Fibroblast of lung (primary cell): Measurements from ENCODE around the gene DUSP9. TPM values are rescaled to one million over a fixed set of nuclear protein-coding genes. Genes with fewer than 3 reads are reported as not detected.

Experiments
- DNase-seq, 2 donors: peaks; one replicate each; pipeline versions ENCODE4 v3.0.0 to v3.0.0-alpha.2; 2010; ENCODE audit warnings: low read depth in 2 of 2
- H2AFZ ChIP-seq: 2 replicates; pipeline ENCODE4 v1.5.1; 2012; ENCODE audit warnings: low read length, control low read depth, inconsistent platforms
- H3K27ac ChIP-seq: 2 replicates; pipeline ENCODE4 v1.5.1; 2011; ENCODE audit warnings: low read length, control low read depth; ENCODE audit not compliant: insufficient read depth
- H3K27me3 ChIP-seq: 2 replicates; pipeline ENCODE4 v1.5.1; 2011; ENCODE audit warnings: mild to moderate bottlenecking, low read length; ENCODE audit not compliant: control insufficient read depth, insufficient read depth
- H3K36me3 ChIP-seq: 2 replicates; pipeline ENCODE4 v1.5.1; 2011; ENCODE audit warnings: low read length; ENCODE audit not compliant: control insufficient read depth, insufficient read depth
- H3K4me1 ChIP-seq: 2 replicates; pipeline ENCODE4 v1.5.1; 2011; ENCODE audit warnings: low read length; ENCODE audit not compliant: control insufficient read depth, insufficient read depth; ENCODE audit errors: extremely low read depth
- H3K4me2 ChIP-seq: 2 replicates; pipeline ENCODE4 v1.5.1; 2011; ENCODE audit warnings: low read length, control low read depth; ENCODE audit not compliant: insufficient read depth; ENCODE audit errors: extremely low read depth
- H3K4me3 ChIP-seq, 4 experiments: fragments of 200-600 bp in 1 of 4; sonication (generic) in 1 of 4; replicated peaks in 1 of 4; 2 replicates each; pipeline ENCODE4 v1.5.1; 2011 to 2016; ENCODE audit warnings: low read length in 4 of 4, low read depth in 3 of 4, mild to moderate bottlenecking in 3 of 4, control low read depth in 2 of 4, inconsistent platforms in 1 of 4, mixed read lengths in 1 of 4; ENCODE audit not compliant: insufficient read depth in 1 of 4; ENCODE audit errors: control extremely low read depth in 1 of 4
- H3K79me2 ChIP-seq: 2 replicates; pipeline ENCODE4 v1.5.1; 2012; ENCODE audit warnings: mild to moderate bottlenecking, low read length, inconsistent platforms; ENCODE audit not compliant: control insufficient read depth, insufficient read depth
- H3K9ac ChIP-seq: 2 replicates; pipeline ENCODE4 v1.5.1; 2011; ENCODE audit warnings: mild to moderate bottlenecking, low read length, control low read depth; ENCODE audit not compliant: insufficient read depth
- H3K9me3 ChIP-seq: 2 replicates; pipeline ENCODE4 v1.5.1; 2012; ENCODE audit warnings: low read depth, low read length; ENCODE audit not compliant: control insufficient read depth, insufficient read depth
- H4K20me1 ChIP-seq: 2 replicates; pipeline ENCODE4 v1.5.1; 2011; ENCODE audit warnings: low read length; ENCODE audit not compliant: control insufficient read depth, insufficient read depth; ENCODE audit errors: extremely low read depth
- EZH2 ChIP-seq: IDR thresholded peaks from 2 replicates; pipeline ENCODE4 v1.5.1; 2012; ENCODE audit warnings: low read length, control low read depth, mild to moderate bottlenecking; ENCODE audit errors: missing control alignments
- polyA minus RNA-seq: library from RNA; depleted of rRNA, polyadenylated mRNA; stranded (reverse); fragments of >200 nt; gene quantifications from 2 replicates; pipeline ENCODE4 v1.2.3, GENCODE V29; 2011; ENCODE audit warnings: low replicate concordance
- polyA plus RNA-seq, 2 donors: library from polyadenylated mRNA; depleted of rRNA in 1 of 2; stranded (reverse) in 1 of 2; unstranded in 1 of 2; fragments of >200 nt; gene quantifications; 2 replicates each; pipeline ENCODE4 v1.2.1, GENCODE V29; 2011 to 2012; ENCODE audit warnings: missing spikeins in 1 of 2
- total RNA-seq: library from RNA; depleted of rRNA; stranded (reverse); fragments of >200 nt; gene quantifications from 2 replicates; pipeline ENCODE4 v1.2.1, GENCODE V29; 2014
- TF ChIP-seq, protein P1 (sequence below), 2 donors: IDR thresholded peaks in 1 of 2; conservative IDR thresholded peaks in 1 of 2; 1 replicate in 1 of 2; 2 replicates in 1 of 2; pipeline ENCODE4 v1.5.1; 2011 to 2012; ENCODE audit warnings: low read length in 2 of 2, control low read depth in 1 of 2, inconsistent platforms in 1 of 2, low read depth in 1 of 2, mild to moderate bottlenecking in 1 of 2

DUSP9 gene, protein sequence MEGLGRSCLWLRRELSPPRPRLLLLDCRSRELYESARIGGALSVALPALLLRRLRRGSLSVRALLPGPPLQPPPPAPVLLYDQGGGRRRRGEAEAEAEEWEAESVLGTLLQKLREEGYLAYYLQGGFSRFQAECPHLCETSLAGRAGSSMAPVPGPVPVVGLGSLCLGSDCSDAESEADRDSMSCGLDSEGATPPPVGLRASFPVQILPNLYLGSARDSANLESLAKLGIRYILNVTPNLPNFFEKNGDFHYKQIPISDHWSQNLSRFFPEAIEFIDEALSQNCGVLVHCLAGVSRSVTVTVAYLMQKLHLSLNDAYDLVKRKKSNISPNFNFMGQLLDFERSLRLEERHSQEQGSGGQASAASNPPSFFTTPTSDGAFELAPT
- under 0.01 TPM in 1 of 2 replicates, not detected in the other for total RNA-seq
- polyA plus RNA-seq: not detected in 2 replicates
- not detected in 2 replicates for polyA plus RNA-seq (2012)
- not detected in 2 replicates for polyA minus RNA-seq

- H3K36me3 ChIP-seq: no peaks in the 10 kb centered on the region
- peak in 1 of 2 donors; percentile 21 for DNase-seq
- no peaks in the 10 kb centered on the region for H3K4me1 ChIP-seq
- peaks cover 15% of the 10 kb centered on the region for H3K27me3 ChIP-seq
- no peaks in the 10 kb centered on the region for H4K20me1 ChIP-seq
- no peak within 1 kb of the TSS for H2AFZ ChIP-seq
- no peak within 1 kb of the TSS for H3K4me2 ChIP-seq
- no peak within 1 kb of the TSS for H3K27ac ChIP-seq
- no peak within 1 kb of the TSS for H3K4me3 ChIP-seq
- TF ChIP-seq, protein P1, sequence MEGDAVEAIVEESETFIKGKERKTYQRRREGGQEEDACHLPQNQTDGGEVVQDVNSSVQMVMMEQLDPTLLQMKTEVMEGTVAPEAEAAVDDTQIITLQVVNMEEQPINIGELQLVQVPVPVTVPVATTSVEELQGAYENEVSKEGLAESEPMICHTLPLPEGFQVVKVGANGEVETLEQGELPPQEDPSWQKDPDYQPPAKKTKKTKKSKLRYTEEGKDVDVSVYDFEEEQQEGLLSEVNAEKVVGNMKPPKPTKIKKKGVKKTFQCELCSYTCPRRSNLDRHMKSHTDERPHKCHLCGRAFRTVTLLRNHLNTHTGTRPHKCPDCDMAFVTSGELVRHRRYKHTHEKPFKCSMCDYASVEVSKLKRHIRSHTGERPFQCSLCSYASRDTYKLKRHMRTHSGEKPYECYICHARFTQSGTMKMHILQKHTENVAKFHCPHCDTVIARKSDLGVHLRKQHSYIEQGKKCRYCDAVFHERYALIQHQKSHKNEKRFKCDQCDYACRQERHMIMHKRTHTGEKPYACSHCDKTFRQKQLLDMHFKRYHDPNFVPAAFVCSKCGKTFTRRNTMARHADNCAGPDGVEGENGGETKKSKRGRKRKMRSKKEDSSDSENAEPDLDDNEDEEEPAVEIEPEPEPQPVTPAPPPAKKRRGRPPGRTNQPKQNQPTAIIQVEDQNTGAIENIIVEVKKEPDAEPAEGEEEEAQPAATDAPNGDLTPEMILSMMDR (conservative IDR thresholded peaks at IDR 0.05 in 1 of 2, IDR thresholded peaks at IDR 0.05 in 1 of 2; ENCODE audit: low read depth in 1 of 2, low read length in 2 of 2): no peak
- no peaks in the 10 kb centered on the region for H3K79me2 ChIP-seq
- no peaks in the 10 kb centered on the region for H3K9me3 ChIP-seq
- no peak within 1 kb of the TSS for H3K9ac ChIP-seq
Observed at GRCh38 chrX:153646620-153647373, at the start of gene DUSP9. Gene DUSP9, plus strand, starts transcription at chrX:153647203. Its CDS starts 751 bp downstream, at chrX:153647954.

- Histone ChIP-seq H3K27ac (peak within 1 kb of the TSS; percentile 32), H4K20me1 (no peaks in the 10 kb centered on the region), H3K4me1 (peaks cover 2% of the 10 kb centered on the region), H3K27me3 (no peaks in the 10 kb centered on the region), H3K79me2 (peaks cover 14% of the 10 kb centered on the region), H3K9me3 (no peaks in the 10 kb centered on the region), H3K36me3 (no peaks in the 10 kb centered on the region), H3K4me2 (peak within 1 kb of the TSS; percentile 58), H3K4me3 (peak within 1 kb of the TSS; percentile 59 to 71 (median 68)), H2AFZ (peak within 1 kb of the TSS; percentile 73), H3K9ac (peak within 1 kb of the TSS; percentile 66)
- peak; percentile 10 to 37 for DNase-seq
- TF ChIP-seq EZH2: no peak
Observed at GRCh38 chrX:153598541-153599191, 48.3 kb upstream of the DUSP9 start, which contains the start of gene CCNQ. Gene CCNQ, minus strand, starts transcription at chrX:153599139. Its CDS starts 66 bp downstream, at chrX:153599073.

GRCh38 chrX:153599192-153600031 is 47.6 kb upstream of the DUSP9 start:
- Histone ChIP-seq H3K27me3 (no peaks in the 10 kb centered on the region), H3K79me2 (peaks cover 14% of the 10 kb centered on the region), H3K36me3 (no peaks in the 10 kb centered on the region), H4K20me1 (no peaks in the 10 kb centered on the region), H3K9me3 (no peaks in the 10 kb centered on the region), H3K4me2 (peak overlapping the region; percentile 58), H3K9ac (peak overlapping the region; percentile 66), H3K4me1 (peaks cover 2% of the 10 kb centered on the region), H2AFZ (peak overlapping the region; percentile 73), H3K27ac (peak overlapping the region; percentile 32), H3K4me3 (peak overlapping the region; percentile 59 to 71 (median 68))
- TF ChIP-seq, protein P1 (conservative IDR thresholded peaks at IDR 0.05 in 1 of 2, IDR thresholded peaks at IDR 0.05 in 1 of 2; ENCODE audit: low read depth in 1 of 2, low read length in 2 of 2): no peak
- TF ChIP-seq EZH2: no peak
- peak; percentile 77 to 84 for DNase-seq
